RWPE1 (cell line): Measurements from ENCODE around the gene CD81.
"Not testable (repeated sequence)": the region's sequence is repeated elsewhere in the genome, so short reads cannot be mapped to it uniquely, and the experiment has no call there.

Experiments
- CTCF ChIA-PET: fragments of 350-600 bp; sonication (Branson Sonifier 250); formaldehyde crosslinking; extraction: SDS; loops from one replicate; lab custom pipeline; 2021; lab: Yijun Ruan, JAX
- POLR2A ChIA-PET: fragments of 400-600 bp; formaldehyde crosslinking; extraction: SDS; loops from one replicate; lab custom pipeline; 2020; ENCODE audit warnings: antibody characterized with exemption; ENCODE audit not compliant: low non-redundant PET; lab: Yijun Ruan, JAX
- DNase-seq: peaks from one replicate; pipeline ENCODE4 v3.0.0; 2012; ENCODE audit warnings: low spot score
- H3K27ac ChIP-seq: fragments of 450-650 bp; 2 replicates; pipeline ENCODE4 v1.5.1; 2017
- CTCF ChIP-seq: fragments of 450-650 bp; conservative IDR thresholded peaks from 2 replicates; pipeline ENCODE4 v1.5.1; 2017; ENCODE audit warnings: low read depth, mild to moderate bottlenecking

The CD81 gene

GRCh38 chr11:2363577-2364370 lies 13.3 kb upstream of the CD81 start:
- no peak overlapping the region for H3K27ac ChIP-seq
- ChIA-PET POLR2A (no interaction called here), CTCF (no interaction called here)
- DNase-seq = no peak
- TF ChIP-seq CTCF = no peak

- CTCF ChIA-PET, DNase-seq, H3K27ac ChIP-seq, POLR2A ChIA-PET: not testable (repeated sequence)
Measured at GRCh38 chr11:2364386-2364785, 12.7 kb upstream of the CD81 start.

GRCh38 chr11:2365571-2366210 lies 11.4 kb upstream of the CD81 start:
- DNase-seq = no peak
- CTCF ChIA-PET = interaction anchor here (0.5 kb wide), 1 partner anchor 747 kb away, joined by 3 read pairs; no protein-coding TSS in a partner anchor
- TF ChIP-seq CTCF = no peak
- POLR2A ChIA-PET = no interaction called here
- H3K27ac ChIP-seq = no peak overlapping the region

GRCh38 chr11:2366276-2366675 lies 10.8 kb upstream of the CD81 start:
- no peak for DNase-seq
- POLR2A ChIA-PET = no interaction called here
- CTCF ChIA-PET = no interaction called here
- TF ChIP-seq CTCF = no peak
- no peak overlapping the region for H3K27ac ChIP-seq

- no peak overlapping the region for H3K27ac ChIP-seq
- POLR2A ChIA-PET = no interaction called here
- no peak for TF ChIP-seq CTCF
- DNase-seq = no peak
- CTCF ChIA-PET = interaction anchor here (0.6 kb wide), 1 partner anchor 714 kb away, joined by 3 read pairs; no protein-coding TSS in a partner anchor
Measured at GRCh38 chr11:2366733-2367132, 10.4 kb upstream of the CD81 start.

GRCh38 chr11:2367266-2368160 lies 9.6 kb upstream of the CD81 start:
- no peak for DNase-seq
- POLR2A ChIA-PET = no interaction called here
- CTCF ChIA-PET = interaction anchor here (0.6 to 1.2 kb wide), 2 partner anchors 24 to 715 kb away, joined by 3 read pairs; no protein-coding TSS in a partner anchor
- no peak for TF ChIP-seq CTCF
- no peak overlapping the region for H3K27ac ChIP-seq
